Cardiac muscle cell (in vitro differentiated cells and primary cell): Measurements from ENCODE around the gene WNT7B. TPM values are rescaled to one million over a fixed set of nuclear protein-coding genes. Genes with fewer than 3 reads are reported as not detected.

Source experiments
- DNase-seq, 2 donors: peaks; one replicate each; pipeline versions ENCODE4 v3.0.0 to v3.0.0-alpha.2; 2010 to 2017; ENCODE audit warnings: low read depth in 1 of 2, low spot score in 1 of 2
- H3K27ac ChIP-seq: fragments of 200-600 bp; sonication (generic); 2 replicates; pipeline ENCODE4 v1.5.1; 2016
- H3K27me3 ChIP-seq: fragments of 200-600 bp; sonication (generic); 2 replicates; pipeline ENCODE4 v1.6.0; 2016; ENCODE audit warnings: control low read depth
- H3K36me3 ChIP-seq: fragments of 200-600 bp; sonication (generic); 2 replicates; pipeline ENCODE4 v1.5.1; 2016; ENCODE audit warnings: control low read depth
- H3K4me1 ChIP-seq: fragments of 200-600 bp; sonication (generic); 2 replicates; pipeline ENCODE4 v1.8.1; 2017; ENCODE audit warnings: low read depth, mild to moderate bottlenecking, mixed run types
- H3K4me3 ChIP-seq: fragments of 200-600 bp; sonication (generic); 2 replicates; pipeline ENCODE4 v1.5.1; 2016; ENCODE audit warnings: mild to moderate bottlenecking
- H3K9me3 ChIP-seq: fragments of 200-600 bp; sonication (generic); 2 replicates; pipeline ENCODE4 v1.5.1; 2017; ENCODE audit warnings: low read depth, mild to moderate bottlenecking, control low read depth
- polyA plus RNA-seq: library from polyadenylated mRNA; unstranded; fragments of >200 nt; fragmentation: Nextera tagmentation; extraction: Ambion mirVana; gene quantifications from 2 replicates; pipeline ENCODE4 v1.2.1, GENCODE V29; 2016
- total RNA-seq: library from RNA; depleted of rRNA; stranded (reverse); fragments of >200 nt; gene quantifications from 2 replicates; pipeline ENCODE4 v1.2.3, GENCODE V29; 2016
- TF ChIP-seq, protein P1 (sequence below): IDR thresholded peaks from 2 replicates; pipeline ENCODE4 v1.5.1; 2012; ENCODE audit warnings: low read depth, mild to moderate bottlenecking, low read length

The WNT7B gene
- total and polyA plus RNA-seq, 2 experiments from 2014 or later: not detected

DNA sequence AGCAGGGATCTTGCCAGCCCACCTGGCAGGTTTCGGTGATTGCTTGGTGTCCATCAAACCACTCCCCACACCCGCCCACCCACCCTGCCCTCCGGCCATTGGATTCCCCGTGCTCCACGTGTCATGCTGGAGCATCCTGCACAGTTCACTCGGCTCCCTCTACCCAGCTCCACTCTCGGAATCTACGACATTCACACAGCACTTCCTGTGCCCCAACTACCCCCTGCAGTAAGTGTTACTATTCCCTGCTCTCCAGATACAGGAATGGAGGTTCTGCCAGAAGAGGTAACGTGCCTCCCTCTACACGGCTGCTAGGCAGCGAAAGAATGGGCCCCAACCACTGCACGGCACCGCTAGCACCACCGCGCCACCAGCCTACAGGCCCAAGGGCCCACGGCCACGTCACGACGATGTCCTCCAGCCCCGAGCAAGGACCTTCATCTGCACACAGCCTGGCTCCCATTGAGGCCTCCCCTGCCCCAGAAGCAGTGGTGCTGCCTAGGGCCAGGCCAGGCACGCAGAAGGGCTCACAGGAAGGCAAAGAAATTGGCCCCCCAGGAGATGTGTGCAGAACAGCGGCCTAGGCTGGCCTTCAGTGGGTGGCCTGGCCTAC, 27.6 kb downstream of the WNT7B start:
- DNase-seq: no peak
- TF ChIP-seq, protein P1, sequence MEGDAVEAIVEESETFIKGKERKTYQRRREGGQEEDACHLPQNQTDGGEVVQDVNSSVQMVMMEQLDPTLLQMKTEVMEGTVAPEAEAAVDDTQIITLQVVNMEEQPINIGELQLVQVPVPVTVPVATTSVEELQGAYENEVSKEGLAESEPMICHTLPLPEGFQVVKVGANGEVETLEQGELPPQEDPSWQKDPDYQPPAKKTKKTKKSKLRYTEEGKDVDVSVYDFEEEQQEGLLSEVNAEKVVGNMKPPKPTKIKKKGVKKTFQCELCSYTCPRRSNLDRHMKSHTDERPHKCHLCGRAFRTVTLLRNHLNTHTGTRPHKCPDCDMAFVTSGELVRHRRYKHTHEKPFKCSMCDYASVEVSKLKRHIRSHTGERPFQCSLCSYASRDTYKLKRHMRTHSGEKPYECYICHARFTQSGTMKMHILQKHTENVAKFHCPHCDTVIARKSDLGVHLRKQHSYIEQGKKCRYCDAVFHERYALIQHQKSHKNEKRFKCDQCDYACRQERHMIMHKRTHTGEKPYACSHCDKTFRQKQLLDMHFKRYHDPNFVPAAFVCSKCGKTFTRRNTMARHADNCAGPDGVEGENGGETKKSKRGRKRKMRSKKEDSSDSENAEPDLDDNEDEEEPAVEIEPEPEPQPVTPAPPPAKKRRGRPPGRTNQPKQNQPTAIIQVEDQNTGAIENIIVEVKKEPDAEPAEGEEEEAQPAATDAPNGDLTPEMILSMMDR: no peak
- H3K4me1 ChIP-seq: no peaks in the 10 kb centered on the region

DNA sequence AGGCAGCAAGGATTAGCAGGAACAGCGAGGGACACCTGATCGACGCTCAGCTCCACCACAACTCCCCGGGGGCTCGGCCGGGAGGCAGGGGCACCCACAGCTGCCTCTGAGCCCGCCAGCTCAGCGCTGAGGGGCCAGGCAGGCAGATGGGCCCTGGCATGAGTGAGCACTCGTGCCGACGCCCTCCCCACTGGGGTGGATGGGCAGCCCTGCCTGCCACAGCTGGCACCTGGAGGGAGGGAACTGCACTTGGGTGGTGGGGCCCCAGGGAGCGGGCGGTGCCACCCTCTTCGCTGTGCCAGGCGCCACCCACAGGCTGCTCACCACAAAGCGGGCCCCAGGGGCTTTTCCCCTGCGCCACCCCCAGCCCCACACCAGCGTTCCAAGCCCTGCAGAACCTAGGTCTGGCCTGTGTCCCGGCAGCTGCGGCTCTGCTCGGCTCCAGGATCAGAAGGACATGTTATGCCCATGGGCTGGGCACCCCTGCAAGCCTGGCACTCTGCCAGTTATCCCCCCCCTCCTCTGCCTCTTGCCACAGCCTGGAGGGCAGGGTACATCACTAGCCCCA, 28.8 kb downstream of the WNT7B start:
- H3K27me3 ChIP-seq: no peaks in the 10 kb centered on the region
- no peaks in the 10 kb centered on the region for H3K36me3 ChIP-seq
- H3K9me3 ChIP-seq: no peaks in the 10 kb centered on the region
- H3K4me3 ChIP-seq: no peak overlapping the region
- TF ChIP-seq, protein P1: no peak
- no peak overlapping the region for H3K27ac ChIP-seq
- DNase-seq: no peak
- H3K4me1 ChIP-seq: no peaks in the 10 kb centered on the region

More for the DNA sequence above, 27.6 kb downstream of the WNT7B start:
- no peak overlapping the region for H3K4me3 ChIP-seq
- H3K9me3 ChIP-seq: no peaks in the 10 kb centered on the region
- H3K27ac ChIP-seq: no peak overlapping the region
- H3K36me3 ChIP-seq: no peaks in the 10 kb centered on the region
- H3K27me3 ChIP-seq: no peaks in the 10 kb centered on the region

DNA sequence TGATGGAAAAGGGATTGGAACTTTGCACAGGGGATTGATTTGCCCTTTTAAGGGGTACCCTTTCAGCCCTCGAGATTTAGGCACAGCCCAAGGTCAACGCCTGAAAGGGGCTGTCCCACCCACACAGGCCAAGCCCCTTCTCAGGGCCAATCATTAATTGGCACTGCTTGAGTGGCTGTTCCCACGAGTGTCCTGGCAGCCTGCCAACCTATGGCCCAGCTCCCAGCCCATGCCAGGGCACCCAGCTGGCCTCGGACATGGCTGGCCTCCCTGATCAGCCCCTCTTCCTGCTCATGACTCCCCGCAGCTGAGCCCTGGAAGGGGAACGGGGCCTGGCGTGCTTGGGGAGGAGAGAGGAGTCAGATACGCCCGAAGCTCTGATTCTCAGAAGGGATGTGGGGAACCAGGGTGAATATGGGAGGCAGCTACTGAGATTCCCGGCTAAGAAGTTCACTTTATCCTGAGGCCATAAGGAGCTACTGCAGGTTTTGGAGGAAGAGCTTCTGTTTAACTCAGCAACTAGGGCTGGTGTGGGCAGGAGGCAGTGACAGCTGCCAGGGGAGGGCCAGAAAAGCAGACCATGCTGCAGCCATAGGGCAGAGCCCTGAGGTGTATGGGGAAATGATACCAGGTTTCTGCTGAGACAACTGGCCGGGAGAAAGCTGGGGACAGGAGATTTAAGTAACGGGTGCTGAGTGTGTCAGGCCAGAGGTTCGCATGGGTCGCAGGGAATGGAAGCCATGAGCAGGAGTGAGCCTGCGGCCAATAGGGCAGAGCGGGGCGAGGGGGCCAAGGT, 30.0 kb downstream of the WNT7B start:
- no peak overlapping the region for H3K4me3 ChIP-seq

DNA sequence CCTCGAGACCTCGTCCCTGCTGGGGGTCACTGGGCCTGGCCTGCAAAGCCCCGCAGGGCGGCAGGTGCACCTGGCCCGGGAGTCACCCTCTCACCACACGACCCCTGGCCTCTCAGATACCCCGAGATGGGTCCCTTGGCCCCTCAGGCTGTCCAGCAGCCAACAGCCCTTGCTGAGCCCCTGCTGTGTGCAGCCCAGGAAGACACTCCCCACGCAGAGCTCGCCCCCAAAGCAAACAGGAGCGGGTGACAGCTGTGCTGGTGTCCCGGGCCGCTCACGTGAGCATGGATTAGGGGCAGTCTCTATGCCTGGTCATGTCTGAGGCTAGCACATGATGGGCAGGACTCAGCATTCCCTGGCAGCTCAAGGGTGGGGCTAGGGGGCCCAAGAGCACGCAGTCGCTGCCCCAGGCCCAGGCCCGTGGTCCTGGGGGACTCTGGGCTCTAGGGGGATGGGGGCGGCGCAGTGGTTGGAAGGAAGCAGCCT, 31.3 kb downstream of the WNT7B start:
- TF ChIP-seq, protein P1: no peak
- peaks cover 1% of the 10 kb centered on the region for H3K27me3 ChIP-seq
- H3K9me3 ChIP-seq: no peaks in the 10 kb centered on the region
- H3K27ac ChIP-seq: no peak overlapping the region
- H3K36me3 ChIP-seq: no peaks in the 10 kb centered on the region
- no peak for DNase-seq
- no peak overlapping the region for H3K4me3 ChIP-seq
- no peaks in the 10 kb centered on the region for H3K4me1 ChIP-seq

More for the DNA sequence above, 30.0 kb downstream of the WNT7B start:
- Histone ChIP-seq H3K36me3 (no peaks in the 10 kb centered on the region), H3K27ac (no peak overlapping the region), H3K27me3 (no peaks in the 10 kb centered on the region), H3K4me1 (no peaks in the 10 kb centered on the region), H3K9me3 (no peaks in the 10 kb centered on the region)
- TF ChIP-seq, protein P1: no peak
- no peak for DNase-seq

DNA sequence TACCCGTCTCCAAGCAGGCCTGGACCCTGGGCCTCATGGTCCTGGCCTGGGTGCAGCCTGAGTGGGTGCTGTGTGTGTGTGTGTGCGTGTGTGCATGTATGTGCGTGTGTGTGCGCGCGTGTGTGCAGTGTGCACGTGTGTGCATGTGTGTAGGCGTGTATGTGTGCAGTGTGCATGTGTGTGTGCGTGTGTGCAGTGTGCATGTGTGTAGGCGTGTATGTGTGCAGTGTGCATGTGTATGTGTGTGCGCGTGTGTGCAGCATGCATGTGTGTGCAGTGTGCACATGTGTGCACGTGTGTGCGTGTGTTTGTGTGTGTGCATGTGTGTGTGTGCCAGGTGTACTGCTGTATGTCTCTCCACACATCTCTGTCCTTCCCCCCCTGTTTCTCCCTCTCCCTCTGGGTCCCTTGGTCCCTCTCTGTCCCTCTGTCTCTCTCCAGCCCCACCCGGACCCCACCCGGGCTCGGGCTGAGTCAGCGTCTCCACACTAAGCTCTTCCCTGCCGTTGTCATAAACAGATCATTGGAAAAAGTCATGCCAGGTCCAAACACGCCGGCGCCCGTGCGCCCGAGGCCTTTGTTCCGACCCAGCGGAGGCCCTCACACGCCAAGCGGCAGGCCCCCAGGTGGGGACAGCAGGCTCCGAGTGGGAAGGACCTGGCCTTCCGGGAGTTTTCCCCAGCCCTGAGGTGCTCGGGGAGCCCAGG, 34.0 kb downstream of the WNT7B start:
- Histone ChIP-seq H3K36me3 (no peaks in the 10 kb centered on the region), H3K9me3 (no peaks in the 10 kb centered on the region), H3K4me1 (no peaks in the 10 kb centered on the region), H3K4me3 (no peak overlapping the region), H3K27ac (no peak overlapping the region), H3K27me3 (peaks cover 5% of the 10 kb centered on the region)
- TF ChIP-seq, protein P1: no peak
- DNase-seq: no peak
